ENCODE measurements around the gene CFAP100.

DNA sequence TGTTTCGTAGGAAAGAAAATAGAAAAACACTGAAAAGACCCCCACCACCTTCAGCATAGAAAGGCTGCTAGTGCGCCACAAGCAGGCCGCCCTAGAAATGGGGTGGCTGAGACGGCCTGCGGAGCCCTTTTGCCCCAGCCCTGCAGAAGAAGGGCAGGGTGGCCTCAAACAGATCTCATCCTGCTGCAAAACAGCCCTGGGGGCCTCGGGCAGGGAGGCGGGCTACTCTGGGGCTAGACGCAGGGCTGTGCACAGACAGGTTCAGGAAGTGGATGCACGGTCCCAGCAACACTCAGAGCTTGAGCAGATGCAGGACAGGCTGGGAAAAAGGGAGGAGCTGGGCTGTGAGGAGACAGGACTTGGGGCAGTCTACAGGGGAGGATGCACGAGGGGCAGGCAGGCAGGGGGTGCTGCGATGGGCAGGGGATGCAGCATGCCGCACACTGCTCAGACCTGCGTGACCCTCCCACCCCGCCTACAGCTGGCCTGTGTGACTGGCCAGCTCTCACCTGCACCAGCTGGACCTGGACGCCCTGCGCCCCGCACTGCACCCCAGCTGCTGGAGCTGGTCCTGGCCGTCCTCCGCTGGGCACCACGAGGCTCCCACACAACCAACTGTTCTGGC is 46.7 kb downstream of the CFAP100 start:
- TF ChIP-seq CBX3 (IDR thresholded peaks at IDR 0.05; ENCODE audit: low read depth) (no peak), EZH2 (IDR thresholded peaks at IDR 0.05) (no peak), SIN3A (IDR thresholded peaks at IDR 0.05; ENCODE audit: low read depth) (no peak), POLR2A (IDR thresholded peaks at IDR 0.05; ENCODE audit: borderline replicate concordance, extremely low read depth, insufficient read depth, insufficient read length) (no peak), YY1 (IDR thresholded peaks at IDR 0.05; ENCODE audit: extremely low read depth, insufficient replicate concordance, low read depth, low read length) (no peak), ATF3 (IDR thresholded peaks at IDR 0.05) (no peak), ZNF274 (IDR thresholded peaks at IDR 0.05; ENCODE audit: low read depth, low read length) (no peak), POLR2AphosphoS5 (IDR thresholded peaks at IDR 0.05; ENCODE audit: low read depth, low read length) (no peak), JUND (IDR thresholded peaks at IDR 0.05) (no peak), CEBPB (IDR thresholded peaks at IDR 0.05; ENCODE audit: low read depth) (no peak), MAX (IDR thresholded peaks at IDR 0.05) (no peak), SP1 (IDR thresholded peaks at IDR 0.05; ENCODE audit: low read depth) (no peak)
- TF ChIP-seq, protein P1, sequence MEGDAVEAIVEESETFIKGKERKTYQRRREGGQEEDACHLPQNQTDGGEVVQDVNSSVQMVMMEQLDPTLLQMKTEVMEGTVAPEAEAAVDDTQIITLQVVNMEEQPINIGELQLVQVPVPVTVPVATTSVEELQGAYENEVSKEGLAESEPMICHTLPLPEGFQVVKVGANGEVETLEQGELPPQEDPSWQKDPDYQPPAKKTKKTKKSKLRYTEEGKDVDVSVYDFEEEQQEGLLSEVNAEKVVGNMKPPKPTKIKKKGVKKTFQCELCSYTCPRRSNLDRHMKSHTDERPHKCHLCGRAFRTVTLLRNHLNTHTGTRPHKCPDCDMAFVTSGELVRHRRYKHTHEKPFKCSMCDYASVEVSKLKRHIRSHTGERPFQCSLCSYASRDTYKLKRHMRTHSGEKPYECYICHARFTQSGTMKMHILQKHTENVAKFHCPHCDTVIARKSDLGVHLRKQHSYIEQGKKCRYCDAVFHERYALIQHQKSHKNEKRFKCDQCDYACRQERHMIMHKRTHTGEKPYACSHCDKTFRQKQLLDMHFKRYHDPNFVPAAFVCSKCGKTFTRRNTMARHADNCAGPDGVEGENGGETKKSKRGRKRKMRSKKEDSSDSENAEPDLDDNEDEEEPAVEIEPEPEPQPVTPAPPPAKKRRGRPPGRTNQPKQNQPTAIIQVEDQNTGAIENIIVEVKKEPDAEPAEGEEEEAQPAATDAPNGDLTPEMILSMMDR (IDR thresholded peaks at IDR 0.05 in 2 of 3, conservative IDR thresholded peaks at IDR 0.05 in 1 of 3; ENCODE audit: borderline replicate concordance in 1 of 3, insufficient read depth in 1 of 3, low read depth in 2 of 3, low read length in 2 of 3), result no peak
